Measurements from ENCODE around the gene PCDHGB2. TPM values are rescaled to one million over a fixed set of nuclear protein-coding genes. Genes with fewer than 3 reads are reported as not detected.
A peak's percentile ranks its signal among the peaks of the same experiment; 100 is the strongest.
"Not testable (repeated sequence)": the region's sequence is repeated elsewhere in the genome, so short reads cannot be mapped to it uniquely, and the experiment has no call there.

Gene PCDHGB2
- total and polyA plus RNA-seq, 5 donors = 1.9 to 6.5 (median 4.2) TPM

DNA sequence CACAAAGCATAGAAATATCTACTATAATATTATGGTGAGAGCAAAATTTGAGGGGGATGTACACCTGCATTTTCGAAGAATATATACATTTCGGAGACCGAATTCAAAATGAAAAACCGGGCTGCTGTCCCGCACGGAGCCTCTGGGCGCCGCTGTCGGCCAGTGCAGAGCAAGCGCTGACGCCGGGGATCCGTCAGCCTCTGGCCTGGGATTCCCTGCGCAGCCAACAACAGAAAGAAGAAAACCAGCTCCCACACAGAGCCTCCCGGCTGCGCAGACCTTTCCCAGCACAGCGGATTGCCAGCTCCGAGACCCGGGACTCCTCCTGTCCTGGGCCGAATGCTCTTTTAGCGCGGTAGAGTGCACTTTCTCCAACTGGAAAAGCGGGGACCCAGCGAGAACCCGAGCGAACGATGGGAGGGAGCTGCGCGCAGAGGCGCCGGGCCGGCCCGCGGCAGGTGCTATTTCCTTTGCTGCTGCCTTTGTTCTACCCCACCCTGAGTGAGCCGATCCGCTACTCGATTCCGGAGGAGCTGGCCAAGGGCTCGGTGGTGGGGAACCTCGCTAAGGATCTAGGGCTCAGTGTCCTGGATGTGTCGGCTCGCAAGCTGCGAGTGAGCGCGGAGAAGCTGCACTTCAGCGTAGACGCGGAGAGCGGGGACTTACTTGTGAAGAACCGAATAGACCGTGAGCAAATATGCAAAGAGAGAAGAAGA, 48.2 kb downstream of the PCDHGB2 start, which contains the start of gene PCDHGB6:
Gene PCDHGB6 (plus strand): TSS at position 232 of the 716 bp plus-strand sequence. CDS start 182 bp downstream, at position 414.
- H3K27me3 ChIP-seq (ENCODE audit: control insufficient read depth, insufficient read depth); H3K4me1 ChIP-seq (ENCODE audit: control insufficient read depth, insufficient read depth, low read length); H3K27ac ChIP-seq (ENCODE audit: low read length); H3K9me3 ChIP-seq (ENCODE audit: control insufficient read depth, low read length): not testable (repeated sequence)
- peak; percentile 44 to 82 (median 76) for DNase-seq
- intact Hi-C loops (cut with DNase I) = loop anchor here in 1 of 4 donors (5.0 to 10.0 kb wide), 2 partner anchors 154 to 173 kb away; no protein-coding TSS in a partner anchor
- ATAC-seq = peak; percentile 84 to 89
- peak within 1 kb of the TSS; percentile 56 for H3K4me3 ChIP-seq (ENCODE audit: low read length)
- 10% methylated on average over 50 of the region's 51 CpGs for WGBS

DNA sequence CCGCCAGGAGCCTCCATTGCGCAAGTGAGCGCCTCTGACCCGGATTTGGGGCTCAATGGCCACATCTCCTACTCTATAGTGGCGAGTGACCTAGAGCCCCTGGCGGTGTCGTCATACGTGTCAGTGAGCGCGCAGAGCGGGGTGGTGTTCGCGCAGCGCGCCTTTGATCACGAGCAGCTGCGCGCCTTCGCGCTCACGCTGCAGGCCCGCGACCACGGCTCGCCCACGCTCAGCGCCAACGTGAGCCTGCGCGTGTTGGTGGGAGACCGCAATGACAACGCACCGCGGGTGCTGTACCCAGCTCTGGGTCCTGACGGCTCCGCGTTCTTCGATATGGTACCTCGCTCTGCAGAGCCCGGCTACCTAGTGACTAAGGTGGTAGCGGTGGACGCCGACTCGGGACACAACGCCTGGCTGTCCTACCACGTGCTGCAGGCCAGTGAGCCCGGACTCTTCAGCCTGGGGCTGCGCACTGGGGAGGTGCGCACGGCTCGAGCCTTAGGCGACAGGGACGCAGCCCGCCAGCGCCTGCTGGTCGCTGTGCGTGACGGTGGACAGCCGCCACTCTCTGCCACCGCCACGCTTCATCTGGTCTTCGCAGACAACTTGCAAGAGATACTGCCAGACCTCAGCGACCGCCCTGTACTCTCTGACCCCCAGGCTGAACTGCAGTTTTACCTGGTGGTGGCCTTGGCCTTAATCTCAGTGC, 50.0 kb downstream of the PCDHGB2 start:
- intact Hi-C loops (cut with DNase I) = loop anchor here in 1 of 4 donors (5.0 to 10.0 kb wide), 3 partner anchors 115 to 175 kb away; no protein-coding TSS in a partner anchor
- peaks cover 5% of the 10 kb centered on the region for H3K9me3 ChIP-seq (ENCODE audit: control insufficient read depth, low read length)
- H3K27me3 ChIP-seq (ENCODE audit: control insufficient read depth, insufficient read depth) = no peaks in the 10 kb centered on the region
- no peak for DNase-seq
- no peaks in the 10 kb centered on the region for H3K4me1 ChIP-seq (ENCODE audit: control insufficient read depth, insufficient read depth, low read length)
- no peak for ATAC-seq
- 24% methylated on average over 64 of the region's 64 CpGs for WGBS
- H3K4me3 ChIP-seq (ENCODE audit: low read length) = no peak overlapping the region
- no peak overlapping the region for H3K27ac ChIP-seq (ENCODE audit: low read length)

DNA sequence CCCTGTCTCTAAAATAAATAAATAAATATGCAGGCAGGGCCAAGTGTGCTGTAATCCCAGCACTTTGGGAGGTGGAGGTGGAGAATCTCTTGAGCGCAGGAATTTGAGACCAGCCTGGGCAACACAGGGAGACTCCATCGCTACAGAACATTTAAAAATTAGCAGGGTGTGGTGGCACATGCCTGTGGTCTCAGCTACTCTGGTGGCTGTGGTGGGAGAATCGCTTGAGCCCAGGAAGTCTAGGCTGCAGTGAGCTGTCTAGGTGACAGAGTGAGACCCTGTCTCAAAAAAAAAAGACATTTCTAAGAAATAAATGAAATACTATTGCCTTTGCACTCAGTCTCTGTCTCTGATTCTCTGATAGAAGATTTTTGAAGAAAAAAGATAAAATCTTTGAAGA, 51.8 kb downstream of the PCDHGB2 start:
- H3K9me3 ChIP-seq (ENCODE audit: control insufficient read depth, low read length) = peaks cover 3% of the 10 kb centered on the region
- H3K4me3 ChIP-seq (ENCODE audit: low read length) = no peak overlapping the region
- DNase-seq (no peak), ATAC-seq (no peak)
- H3K27me3 ChIP-seq (ENCODE audit: control insufficient read depth, insufficient read depth) = no peaks in the 10 kb centered on the region
- no peaks in the 10 kb centered on the region for H3K4me1 ChIP-seq (ENCODE audit: control insufficient read depth, insufficient read depth, low read length)
- no peak overlapping the region for H3K27ac ChIP-seq (ENCODE audit: low read length)
- intact Hi-C loops (cut with DNase I) = loop anchor here in 1 of 4 donors (10.0 kb wide), 1 partner anchor 113 kb away; no protein-coding TSS in a partner anchor
- WGBS = 65% methylated on average over 3 of the region's 3 CpGs

Other genes starting within 250 kb of the PCDHGB2 start
Only the 30 nearest of the 36 such genes appear.
- 1 to 10 TPM; 1.7 to 2.4 (median 2.1) TPM for gene PCDHB9, start 172.8 kb upstream of the PCDHGB2 start, total RNA-seq
- gene PCDHB9, start 172.8 kb upstream of the PCDHGB2 start, polyA plus RNA-seq = 0.63 TPM
- 1 to 10 TPM; 1.1 to 2.0 (median 1.5) TPM for gene PCDHB10, start 167.6 kb upstream of the PCDHGB2 start, total RNA-seq
- gene PCDHB10, start 167.6 kb upstream of the PCDHGB2 start, polyA plus RNA-seq = 1.00 TPM
- 1 to 10 TPM; 1.9 to 2.9 (median 2.5) TPM for gene PCDHB11, start 160.4 kb upstream of the PCDHGB2 start, total RNA-seq
- 0.48 TPM for gene PCDHB11, start 160.4 kb upstream of the PCDHGB2 start, polyA plus RNA-seq
- 1 to 10 TPM; 1.7 to 3.3 (median 2.8) TPM for gene PCDHB12, start 151.3 kb upstream of the PCDHGB2 start, total RNA-seq
- 0.72 TPM for gene PCDHB12, start 151.3 kb upstream of the PCDHGB2 start, polyA plus RNA-seq
- 1 to 10 TPM; 4.3 to 5.8 (median 5.3) TPM for gene PCDHB13, start 146.1 kb upstream of the PCDHGB2 start, total RNA-seq
- gene PCDHB13, start 146.1 kb upstream of the PCDHGB2 start, polyA plus RNA-seq = 1.7 TPM
- 1 to 10 TPM; 4.3 to 5.9 (median 5.3) TPM for gene PCDHB14, start 136.7 kb upstream of the PCDHGB2 start, total RNA-seq
- 2.3 TPM for gene PCDHB14, start 136.7 kb upstream of the PCDHGB2 start, polyA plus RNA-seq
- gene PCDHB15, start 114.6 kb upstream of the PCDHGB2 start, total RNA-seq = 1 to 10 TPM; 2.9 to 6.7 (median 5.3) TPM
- 2.5 TPM for gene PCDHB15, start 114.6 kb upstream of the PCDHGB2 start, polyA plus RNA-seq
- gene SLC25A2, start 55.9 kb upstream of the PCDHGB2 start, total RNA-seq = under 1 TPM in 2 of 4 donors, not detected in 2; 0.17 to 0.37 TPM
- gene SLC25A2, start 55.9 kb upstream of the PCDHGB2 start, polyA plus RNA-seq = 0.14 TPM
- gene TAF7, start 39.2 kb upstream of the PCDHGB2 start, total RNA-seq = 100 to 1,000 TPM in 1 of 4 donors, 10 to 100 TPM in 3; 86.7 to 109 (median 95.1) TPM
- gene TAF7, start 39.2 kb upstream of the PCDHGB2 start, polyA plus RNA-seq = 94.6 TPM
- 1 to 10 TPM; 1.7 to 2.8 (median 1.8) TPM for gene PCDHGA1, start 29.5 kb upstream of the PCDHGB2 start, total RNA-seq
- 0.70 TPM for gene PCDHGA1, start 29.5 kb upstream of the PCDHGB2 start, polyA plus RNA-seq
- gene PCDHGA2, start 21.2 kb upstream of the PCDHGB2 start, total RNA-seq = 1 to 10 TPM; 6.4 to 9.4 (median 7.1) TPM
- gene PCDHGA2, start 21.2 kb upstream of the PCDHGB2 start, polyA plus RNA-seq = 2.2 TPM
- gene PCDHGA3, start 16.2 kb upstream of the PCDHGB2 start, total RNA-seq = 1 to 10 TPM; 4.9 to 7.7 (median 5.6) TPM
- gene PCDHGA3, start 16.2 kb upstream of the PCDHGB2 start, polyA plus RNA-seq = 2.1 TPM
- 1 to 10 TPM; 2.7 to 4.4 (median 3.8) TPM for gene PCDHGB1, start 9.9 kb upstream of the PCDHGB2 start, total RNA-seq
- 1.3 TPM for gene PCDHGB1, start 9.9 kb upstream of the PCDHGB2 start, polyA plus RNA-seq
- 1 to 10 TPM; 4.4 to 5.8 (median 5.7) TPM for gene PCDHGA4, start 5.0 kb upstream of the PCDHGB2 start, total RNA-seq
- gene PCDHGA4, start 5.0 kb upstream of the PCDHGB2 start, polyA plus RNA-seq = 1.7 TPM
- 1 to 10 TPM; 3.4 to 4.7 (median 4.2) TPM for gene PCDHGA5, start 4.2 kb downstream of the PCDHGB2 start, total RNA-seq
- gene PCDHGA5, start 4.2 kb downstream of the PCDHGB2 start, polyA plus RNA-seq = 2.0 TPM
- gene PCDHGB3, start 10.2 kb downstream of the PCDHGB2 start, total RNA-seq = 1 to 10 TPM; 4.8 to 5.5 (median 5.1) TPM
- 1.7 TPM for gene PCDHGB3, start 10.2 kb downstream of the PCDHGB2 start, polyA plus RNA-seq
- gene PCDHGA6, start 13.9 kb downstream of the PCDHGB2 start, total RNA-seq = 1 to 10 TPM; 3.7 to 5.3 (median 4.9) TPM
- 2.2 TPM for gene PCDHGA6, start 13.9 kb downstream of the PCDHGB2 start, polyA plus RNA-seq
- gene PCDHGA7, start 22.7 kb downstream of the PCDHGB2 start, total RNA-seq = 1 to 10 TPM; 3.9 to 5.2 (median 4.5) TPM
- 1.8 TPM for gene PCDHGA7, start 22.7 kb downstream of the PCDHGB2 start, polyA plus RNA-seq
- 1 to 10 TPM; 4.8 to 5.5 (median 5.3) TPM for gene PCDHGB4, start 27.7 kb downstream of the PCDHGB2 start, total RNA-seq
- 2.0 TPM for gene PCDHGB4, start 27.7 kb downstream of the PCDHGB2 start, polyA plus RNA-seq
- 1 to 10 TPM; 4.0 to 5.2 (median 4.3) TPM for gene PCDHGA8, start 32.6 kb downstream of the PCDHGB2 start, total RNA-seq
- 1.3 TPM for gene PCDHGA8, start 32.6 kb downstream of the PCDHGB2 start, polyA plus RNA-seq
- gene PCDHGB5, start 38.0 kb downstream of the PCDHGB2 start, total RNA-seq = 1 to 10 TPM; 6.4 to 8.6 (median 6.8) TPM
- 3.3 TPM for gene PCDHGB5, start 38.0 kb downstream of the PCDHGB2 start, polyA plus RNA-seq
- 1 to 10 TPM; 3.7 to 5.4 (median 3.7) TPM for gene PCDHGA9, start 42.8 kb downstream of the PCDHGB2 start, total RNA-seq
- 1.6 TPM for gene PCDHGA9, start 42.8 kb downstream of the PCDHGB2 start, polyA plus RNA-seq
- gene PCDHGB6, start 48.0 kb downstream of the PCDHGB2 start, total RNA-seq = 1 to 10 TPM; 5.9 to 6.6 (median 6.3) TPM
- gene PCDHGB6, start 48.0 kb downstream of the PCDHGB2 start, polyA plus RNA-seq = 3.1 TPM
- 1 to 10 TPM; 3.9 to 5.3 (median 4.5) TPM for gene PCDHGA10, start 53.0 kb downstream of the PCDHGB2 start, total RNA-seq
- gene PCDHGA10, start 53.0 kb downstream of the PCDHGB2 start, polyA plus RNA-seq = 1.6 TPM
- 10 to 100 TPM in 3 of 4 donors, 1 to 10 TPM in 1; 9.7 to 10.6 (median 10.5) TPM for gene PCDHGB7, start 57.7 kb downstream of the PCDHGB2 start, total RNA-seq
- gene PCDHGB7, start 57.7 kb downstream of the PCDHGB2 start, polyA plus RNA-seq = 3.5 TPM
- gene PCDHGA11, start 61.1 kb downstream of the PCDHGB2 start, total RNA-seq = 1 to 10 TPM; 3.1 to 4.2 (median 3.6) TPM
- 2.2 TPM for gene PCDHGA11, start 61.1 kb downstream of the PCDHGB2 start, polyA plus RNA-seq
- 1 to 10 TPM; 4.8 to 7.1 (median 5.6) TPM for gene PCDHGA12, start 70.5 kb downstream of the PCDHGB2 start, total RNA-seq
- gene PCDHGA12, start 70.5 kb downstream of the PCDHGB2 start, polyA plus RNA-seq = 2.7 TPM
- 10 to 100 TPM; 19.6 to 42.5 (median 33.5) TPM for gene PCDHGC3, start 116.0 kb downstream of the PCDHGB2 start, total RNA-seq
- 35.5 TPM for gene PCDHGC3, start 116.0 kb downstream of the PCDHGB2 start, polyA plus RNA-seq
- 1 to 10 TPM; 1.4 to 2.3 (median 1.8) TPM for gene PCDHGC4, start 125.0 kb downstream of the PCDHGB2 start, total RNA-seq
- 1.3 TPM for gene PCDHGC4, start 125.0 kb downstream of the PCDHGB2 start, polyA plus RNA-seq
- gene PCDHGC5, start 129.1 kb downstream of the PCDHGB2 start, total RNA-seq = 1 to 10 TPM; 1.4 to 2.3 (median 1.9) TPM
- gene PCDHGC5, start 129.1 kb downstream of the PCDHGB2 start, polyA plus RNA-seq = 1.4 TPM

All from right cardiac atrium (tissue), 5 donors.